Amniotic stem cell (primary cell): ENCODE results near the gene TIMM10B.

Source experiments
- DNase-seq: peaks from one replicate; lab custom pipeline; 2025; lab: John Stamatoyannopoulos, UW

TIMM10B gene

DNA sequence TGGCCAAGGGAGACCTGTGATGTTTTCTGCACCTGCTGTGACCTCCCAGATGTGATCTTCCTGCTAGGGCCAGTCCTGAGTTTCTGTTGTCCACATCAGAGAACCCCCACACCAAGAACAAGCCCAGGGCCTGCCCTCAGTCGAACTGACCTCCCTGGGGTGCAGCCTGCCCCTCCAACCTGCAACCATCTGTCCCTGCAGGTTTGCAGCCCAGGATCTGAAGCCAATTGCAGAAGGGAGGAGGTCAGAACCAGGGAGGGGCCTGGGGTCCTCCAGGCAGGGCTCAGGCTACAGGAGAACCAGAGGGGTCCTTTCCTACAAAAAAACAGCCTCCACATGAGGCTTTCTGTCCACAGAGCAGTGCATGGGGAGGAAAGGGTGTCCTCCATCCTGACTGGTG lies 8.4 kb upstream of the TIMM10B start:
- no peak for DNase-seq

DNA sequence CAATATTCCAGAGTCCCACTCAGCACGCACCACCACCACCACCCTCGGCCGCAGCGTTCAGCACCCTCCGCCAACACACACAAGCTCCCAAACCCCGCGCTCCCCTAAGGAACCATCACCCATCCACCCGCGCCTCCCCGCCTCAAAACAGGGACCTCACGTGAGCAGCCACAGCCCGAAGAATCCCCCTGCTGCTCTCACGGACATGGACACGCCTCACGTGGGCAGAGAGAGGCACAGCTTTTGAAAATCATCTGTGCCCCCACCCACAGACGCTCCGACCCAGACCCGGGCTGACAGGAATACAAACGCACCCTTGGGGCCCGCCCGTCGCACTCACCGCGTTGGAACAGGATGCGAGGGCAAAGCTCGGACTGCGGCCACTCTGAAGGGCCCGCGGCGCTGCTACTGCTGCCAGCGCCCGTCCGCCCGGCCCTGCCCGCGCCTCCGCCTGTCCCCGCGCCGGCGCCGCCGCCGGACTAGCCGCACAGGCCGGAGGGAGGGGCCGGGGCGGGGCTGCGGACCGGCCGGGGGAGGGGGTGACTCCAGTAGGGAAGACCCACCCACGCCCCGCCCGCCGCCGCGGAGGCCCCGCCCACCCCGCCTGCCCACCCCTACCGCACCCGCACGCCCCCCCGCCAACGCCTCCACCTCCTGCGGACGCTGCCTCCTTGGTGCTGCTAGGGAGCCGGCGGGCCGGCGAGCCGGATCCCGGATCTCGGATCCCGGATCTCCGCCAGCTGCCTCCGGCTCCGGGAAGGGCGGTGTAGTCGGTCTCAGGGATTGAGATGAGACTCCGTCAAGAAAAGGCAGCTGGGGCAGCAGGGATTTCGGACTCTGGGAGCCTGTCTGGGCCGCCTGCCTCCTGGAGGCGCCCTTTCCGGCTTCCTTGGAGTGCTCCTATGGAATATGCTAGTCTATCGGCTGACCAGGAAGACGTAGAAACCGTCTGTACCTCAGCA lies 7.6 kb upstream of the TIMM10B start, which contains the start of gene TRIM3:
TRIM3 (minus strand) TSS at position 491 of the 962 bp plus-strand sequence. CDS start 8,246 bp downstream, outside the sequence.
- DNase-seq: peak; percentile 79

DNA sequence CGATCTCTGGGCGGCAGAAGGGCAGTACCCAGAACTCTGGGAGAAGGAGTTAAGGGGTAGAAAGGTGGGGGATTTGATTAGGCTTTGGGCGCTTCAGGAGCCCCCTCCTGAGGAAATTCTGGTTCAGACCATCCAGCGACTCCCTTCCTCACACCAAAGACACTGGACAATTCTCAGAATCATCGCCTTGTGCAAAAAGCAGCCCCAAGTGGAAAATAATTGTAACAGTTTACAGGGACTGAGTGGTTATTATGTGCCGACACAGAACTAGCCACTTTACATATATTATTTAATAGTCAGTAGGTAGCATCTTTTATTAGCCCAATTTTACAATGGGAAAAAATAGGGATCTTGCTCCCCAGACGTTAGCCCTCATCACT lies 6.9 kb upstream of the TIMM10B start:
- no peak for DNase-seq

DNA sequence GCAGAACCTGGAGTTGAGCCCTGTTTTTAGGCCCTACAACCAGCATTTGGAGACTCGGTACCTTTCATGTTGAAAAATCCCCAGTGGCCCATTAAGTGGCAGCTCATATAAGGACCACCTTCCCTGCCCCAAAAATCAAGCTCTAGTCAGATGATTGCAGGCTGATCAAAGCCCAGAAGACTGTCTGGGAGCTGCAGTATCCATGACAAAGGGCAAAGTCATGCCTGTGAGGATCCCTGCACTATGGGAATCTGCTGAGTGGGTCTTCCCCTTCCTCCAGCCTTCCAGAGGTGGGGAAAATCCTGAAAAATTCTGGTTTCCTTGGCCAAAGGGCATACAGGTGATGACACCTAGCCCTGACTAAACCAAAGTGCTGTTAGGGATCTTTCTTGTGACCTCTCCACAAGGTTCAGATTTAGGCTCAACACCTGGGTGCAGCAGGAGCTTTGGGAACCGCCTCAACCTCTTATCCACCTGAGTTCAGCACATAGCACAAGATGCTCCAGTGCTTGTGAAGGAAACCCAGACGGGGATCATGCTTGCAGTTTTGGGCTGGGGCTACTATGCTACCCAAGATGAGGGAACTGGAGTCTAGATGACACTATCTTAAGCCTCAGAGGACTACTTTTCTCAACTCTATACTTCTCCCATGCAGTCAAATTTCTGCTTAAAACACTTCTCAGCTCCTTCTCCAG lies 6.3 kb upstream of the TIMM10B start:
- no peak for DNase-seq

DNA sequence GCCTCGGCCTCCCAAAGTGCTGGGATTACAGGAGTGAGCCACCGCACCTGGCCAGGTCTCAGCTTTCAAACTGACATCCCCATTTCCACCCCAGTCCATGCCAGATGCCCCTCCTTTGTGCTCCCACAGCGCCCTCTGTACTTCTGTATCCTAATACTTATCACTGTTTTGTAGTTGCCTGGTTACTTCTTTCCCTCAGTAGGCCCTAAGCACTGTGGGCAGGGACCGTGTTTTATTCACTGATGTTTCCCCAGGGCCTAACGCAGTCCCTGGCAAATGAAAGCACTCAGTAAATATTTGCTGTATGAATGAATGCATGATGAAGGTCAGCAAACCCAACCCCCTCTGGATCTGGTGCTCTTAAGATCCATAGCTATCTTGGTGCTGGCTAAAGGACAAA lies 5.4 kb upstream of the TIMM10B start:
- DNase-seq: no peak

DNA sequence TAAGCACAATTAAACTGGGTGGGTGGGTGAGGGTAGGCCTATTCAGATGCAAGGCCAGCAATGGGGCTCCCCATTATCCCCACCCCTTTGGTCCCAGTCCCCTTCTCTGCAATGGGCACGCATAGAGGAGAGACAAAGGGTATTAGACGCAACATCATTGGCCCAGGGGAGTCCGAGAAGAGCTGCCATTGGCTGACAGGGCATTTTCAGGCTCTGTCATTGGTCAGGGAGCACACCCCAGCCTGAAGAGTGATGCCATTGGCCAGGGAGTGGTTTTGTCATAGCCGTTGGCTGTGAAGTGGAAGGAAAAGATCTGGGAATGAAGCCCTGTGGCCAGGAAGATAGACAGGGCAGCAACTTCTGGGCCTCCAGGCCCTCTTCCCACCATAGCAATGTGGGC lies 4.7 kb upstream of the TIMM10B start:
- no peak for DNase-seq

DNA sequence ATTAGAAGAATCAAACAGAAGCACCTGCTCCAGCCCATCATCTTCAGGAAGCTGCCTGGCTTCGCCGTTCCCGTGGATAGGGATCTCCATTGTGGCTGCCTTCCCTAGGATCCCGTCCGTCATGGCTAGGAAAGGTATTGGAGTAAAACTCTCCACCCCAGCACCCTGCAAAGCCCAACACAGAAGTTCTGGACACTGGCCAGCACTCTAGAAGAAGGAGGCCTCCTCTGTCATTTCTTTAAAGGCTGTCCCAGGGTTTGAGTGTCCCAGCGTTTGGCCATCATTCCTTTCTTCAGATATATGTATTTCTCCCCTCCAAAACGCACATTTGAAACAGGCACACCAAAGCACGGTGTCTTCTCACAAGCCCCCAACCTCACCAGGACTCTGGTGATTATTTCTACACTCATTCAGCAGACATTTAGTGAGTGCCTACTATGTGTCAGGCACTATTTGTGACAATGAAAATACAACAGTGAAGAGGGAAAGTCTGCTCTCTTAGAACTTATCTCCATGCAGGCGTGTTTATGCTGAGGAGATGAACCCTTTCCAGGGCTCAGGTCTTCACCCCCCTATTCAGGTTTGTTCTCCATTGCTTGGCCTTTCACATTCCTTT lies 894 bp upstream of the TIMM10B start:
- no peak for DNase-seq

DNA sequence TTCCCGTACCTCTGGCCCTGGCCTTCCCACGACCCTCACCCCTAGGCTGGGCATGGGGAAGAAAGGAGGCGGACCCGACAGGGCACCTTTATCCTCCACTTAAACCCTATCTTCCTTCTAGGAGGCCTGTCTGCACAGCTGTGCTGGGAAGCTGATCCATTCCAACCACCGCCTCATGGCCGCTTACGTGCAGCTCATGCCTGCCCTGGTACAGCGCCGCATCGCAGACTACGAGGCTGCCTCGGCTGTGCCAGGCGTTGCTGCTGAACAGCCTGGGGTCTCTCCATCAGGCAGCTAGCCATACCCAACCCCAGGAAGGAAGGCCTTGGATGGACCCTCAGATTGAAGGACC lies 599 bp downstream of the TIMM10B start:
- DNase-seq: no peak

DNA sequence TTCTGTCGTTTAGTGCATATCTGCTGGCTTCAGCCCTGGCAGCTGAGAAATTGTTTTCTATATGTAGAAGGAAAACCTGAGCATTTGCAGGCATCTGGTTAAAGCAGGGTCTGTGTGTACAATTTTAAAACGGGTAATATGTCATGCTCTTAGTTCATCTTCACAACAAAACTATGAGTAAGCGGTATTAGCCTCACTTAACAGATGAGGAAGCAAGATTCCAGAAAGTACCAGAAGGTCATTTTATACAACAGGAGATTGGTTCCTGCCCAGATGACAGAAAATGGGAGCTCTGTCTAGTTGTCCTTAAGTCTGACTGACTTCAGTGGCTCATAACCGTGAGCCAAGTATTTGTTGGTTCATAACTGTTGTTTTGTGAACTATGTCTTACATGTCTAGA lies 1.1 kb downstream of the TIMM10B start:
- DNase-seq: no peak

DNA sequence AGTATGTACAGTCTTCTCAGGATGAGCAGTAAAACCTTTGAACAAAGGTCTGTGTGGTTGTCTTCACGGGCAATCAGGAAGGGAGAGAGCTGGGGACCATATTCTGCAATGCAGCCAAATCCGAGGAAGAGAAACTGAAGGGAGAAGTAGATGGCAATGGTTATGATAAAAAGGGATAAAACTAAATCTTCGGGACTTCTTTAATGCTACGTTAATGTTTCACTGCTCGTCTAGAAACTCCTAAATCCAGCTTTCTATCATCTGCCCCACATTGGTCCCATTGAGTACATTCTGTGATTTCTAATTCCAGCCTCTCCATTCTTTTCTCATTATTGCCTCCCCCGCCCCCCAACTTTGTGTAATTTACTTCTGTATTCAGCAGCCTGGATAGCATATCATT lies 1.7 kb downstream of the TIMM10B start:
- no peak for DNase-seq

DNA sequence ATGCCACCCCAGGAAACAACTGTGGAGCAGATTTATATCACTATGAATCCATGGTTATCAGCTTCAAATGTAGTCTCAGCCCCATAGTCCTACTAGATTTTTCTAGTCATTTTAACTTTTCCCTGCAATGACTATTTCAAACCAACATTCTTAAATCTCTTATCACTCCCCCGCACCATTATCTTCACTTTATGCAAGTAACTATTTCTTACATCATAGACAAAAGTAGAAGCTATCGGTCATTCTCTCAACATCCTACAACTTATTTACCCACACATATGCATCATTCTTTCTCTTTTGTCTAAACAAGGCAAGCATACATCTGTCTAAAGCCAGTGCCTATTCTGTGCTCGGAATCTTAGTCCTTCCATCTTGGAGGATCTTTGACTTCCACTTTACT lies 4.4 kb downstream of the TIMM10B start:
- no peak for DNase-seq

DNA sequence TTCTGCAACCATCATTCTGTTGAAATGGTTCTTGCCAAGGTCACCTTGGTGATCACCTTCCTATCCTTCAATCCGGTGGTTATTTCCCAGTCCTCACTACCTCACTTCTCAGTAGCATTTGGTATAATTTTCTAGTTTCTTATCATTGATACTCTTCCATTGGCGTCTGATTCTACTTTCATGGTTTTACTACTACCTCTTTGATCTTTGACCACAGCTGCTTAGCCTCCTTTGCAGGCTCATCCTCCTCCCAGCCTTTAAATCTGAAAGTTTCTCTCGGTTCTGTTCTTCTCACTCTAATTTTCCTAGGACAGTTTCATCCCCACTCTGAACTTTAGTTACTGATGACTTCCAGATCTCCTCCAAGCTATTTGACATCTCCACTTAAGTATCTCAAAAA lies 5.0 kb downstream of the TIMM10B start:
- no peak for DNase-seq

DNA sequence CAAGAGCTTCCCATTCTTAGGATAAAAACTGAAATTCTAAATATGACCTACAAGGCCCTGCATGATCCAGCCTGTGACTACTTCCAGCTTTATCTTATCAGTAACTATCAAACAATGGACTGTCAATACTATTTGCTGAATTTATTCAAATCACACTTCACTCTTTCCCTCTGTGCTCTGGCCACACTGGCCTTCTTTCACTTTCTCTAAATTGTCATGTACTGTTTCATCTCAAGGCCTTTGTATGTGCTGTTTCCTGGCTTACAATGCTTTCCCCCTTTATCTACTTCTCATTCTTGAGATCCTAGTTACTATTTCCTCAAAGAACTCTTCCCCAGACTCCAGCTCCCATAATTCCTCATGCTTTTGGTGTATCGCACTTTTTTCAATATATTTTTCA lies 5.6 kb downstream of the TIMM10B start:
- DNase-seq: no peak

DNA sequence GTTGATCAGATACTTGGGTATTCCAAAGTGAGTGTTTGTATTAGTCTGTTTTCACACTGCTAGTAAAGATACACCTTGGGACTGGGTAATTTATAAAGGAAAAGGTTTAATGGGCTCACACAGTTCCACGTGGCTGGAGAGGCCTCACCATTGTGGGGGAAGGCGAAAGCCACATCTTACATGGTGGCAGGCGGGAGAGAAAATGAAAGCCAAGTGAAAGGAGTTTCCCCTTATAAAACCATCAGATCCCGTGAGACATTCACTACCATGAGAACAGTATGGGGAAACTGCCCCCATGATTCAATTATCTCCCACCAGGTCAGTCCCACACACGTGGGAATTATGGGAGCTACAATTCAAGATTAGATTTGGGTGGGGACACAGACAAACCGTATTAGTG lies 7.0 kb downstream of the TIMM10B start:
- DNase-seq: no peak

DNA sequence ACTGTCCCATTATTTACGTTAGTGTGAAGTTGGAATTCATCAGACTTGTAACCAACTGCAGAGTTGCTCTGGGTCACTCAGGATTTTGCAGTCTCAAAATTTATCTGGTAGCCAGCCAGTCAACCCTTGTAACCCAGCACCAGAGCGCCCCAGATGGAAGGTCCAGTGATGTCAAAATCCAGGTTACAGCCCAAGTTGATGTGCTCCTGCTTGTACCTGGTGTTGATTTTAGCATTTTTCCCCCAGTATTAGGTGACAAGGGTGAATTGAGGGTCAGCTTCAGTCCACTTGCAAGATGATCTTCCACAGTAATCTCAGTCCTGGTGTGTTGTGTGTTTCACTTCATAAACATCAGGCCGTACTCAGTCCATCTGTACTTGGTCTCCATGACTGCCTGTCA lies 7.5 kb downstream of the TIMM10B start:
- no peak for DNase-seq

DNA sequence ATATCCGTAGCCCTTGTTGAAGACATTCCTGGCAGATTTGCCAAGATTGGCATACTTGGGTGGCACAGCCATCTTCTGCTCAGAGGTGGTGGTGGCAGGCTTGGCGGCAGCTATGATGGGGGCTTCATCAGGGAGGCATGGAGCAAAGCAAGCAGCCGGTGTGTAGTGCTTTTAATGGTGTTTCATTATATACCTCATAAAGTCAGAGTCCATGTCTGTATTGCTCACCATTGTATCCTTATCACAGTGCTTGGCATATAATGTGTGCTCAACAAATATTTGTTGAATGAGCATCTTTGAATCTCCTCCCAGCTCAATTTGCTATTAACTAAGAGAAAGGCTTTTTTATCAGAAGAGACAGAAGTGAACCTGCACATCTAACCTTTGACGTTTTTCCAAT lies 8.0 kb downstream of the TIMM10B start:
- no peak for DNase-seq

DNA sequence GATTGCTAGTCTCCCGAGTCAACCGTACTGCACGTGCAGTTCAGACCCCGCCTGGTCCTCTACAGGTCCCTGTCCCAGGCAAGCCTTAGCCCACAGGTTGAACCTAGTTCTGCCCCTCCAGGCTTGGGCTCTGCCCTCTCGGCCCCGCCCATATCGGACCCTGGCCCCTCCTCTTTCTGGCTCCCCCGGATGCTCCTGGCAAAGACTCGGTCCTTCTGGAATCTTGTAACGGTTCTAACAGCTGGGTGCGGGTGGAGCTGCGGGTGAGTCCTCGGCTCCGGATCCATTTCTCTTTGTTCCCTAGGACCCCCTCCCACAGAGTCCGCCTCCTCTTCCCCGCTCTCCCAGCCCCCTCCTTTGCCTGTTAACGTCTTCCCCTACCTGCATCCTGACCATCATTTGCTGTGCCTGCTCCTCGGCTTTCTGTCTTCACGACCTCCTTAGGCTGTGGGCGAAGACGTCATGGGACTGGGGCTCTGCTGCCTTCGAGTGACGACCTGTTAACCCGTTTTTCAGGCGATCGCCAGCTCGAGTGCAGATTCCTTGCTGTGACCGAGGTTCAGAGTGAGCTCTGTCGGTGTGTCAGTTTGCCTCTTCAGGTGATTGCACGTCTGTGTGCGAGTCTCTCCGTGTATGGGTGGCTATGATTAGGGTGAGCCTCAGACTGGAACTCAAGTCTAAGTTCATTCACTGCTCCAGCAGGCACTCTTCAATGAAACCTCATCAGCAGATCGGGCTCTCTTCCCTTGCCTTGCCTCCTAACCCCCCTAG lies 16.0 kb downstream of the TIMM10B start, which contains the start of gene DNHD1:
DNHD1 (plus strand) TSS at position 212 of the 771 bp plus-strand sequence. CDS start 936 bp downstream, outside the sequence.
- no peak for DNase-seq

DNA sequence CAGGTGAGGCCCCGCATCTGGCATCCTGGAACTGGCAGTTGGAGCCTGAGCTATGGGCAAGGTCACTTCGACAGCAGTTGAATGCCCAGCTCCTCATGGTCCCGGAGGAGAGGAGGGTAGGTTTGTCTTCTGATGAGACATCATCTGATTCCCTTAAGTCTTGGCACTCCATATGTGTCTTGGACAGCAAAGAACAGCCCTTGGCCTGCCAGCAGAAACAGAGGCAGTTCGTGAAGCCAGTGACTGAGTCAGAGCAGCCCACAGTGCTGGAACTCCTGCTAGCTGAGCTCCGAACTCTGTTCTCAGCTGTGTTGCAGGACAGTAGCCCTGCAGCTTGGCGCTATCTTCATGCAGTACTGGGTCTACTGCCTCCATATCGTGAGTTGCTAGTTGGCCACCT lies 16.8 kb downstream of the TIMM10B start:
- DNase-seq: no peak

DNA sequence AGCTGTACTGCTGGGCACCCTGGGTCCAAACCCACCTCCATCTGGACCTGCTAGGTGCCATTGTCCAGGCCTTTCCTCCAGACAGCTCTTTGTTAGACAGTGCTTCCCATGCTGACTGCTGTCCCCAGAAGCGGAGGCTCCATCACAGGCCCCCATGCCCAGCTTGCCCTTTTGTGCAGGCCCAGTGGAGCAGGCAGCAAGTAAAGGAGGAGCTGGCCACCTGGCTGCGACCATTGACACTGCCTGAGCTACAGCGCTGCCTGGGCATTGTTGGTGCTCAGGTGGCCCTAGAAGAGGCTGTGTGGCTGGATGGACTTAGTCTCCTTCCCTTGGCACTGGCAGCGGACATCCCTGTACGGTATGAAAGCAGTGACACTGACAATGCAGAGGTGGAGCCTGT lies 17.2 kb downstream of the TIMM10B start:
- DNase-seq: no peak

DNA sequence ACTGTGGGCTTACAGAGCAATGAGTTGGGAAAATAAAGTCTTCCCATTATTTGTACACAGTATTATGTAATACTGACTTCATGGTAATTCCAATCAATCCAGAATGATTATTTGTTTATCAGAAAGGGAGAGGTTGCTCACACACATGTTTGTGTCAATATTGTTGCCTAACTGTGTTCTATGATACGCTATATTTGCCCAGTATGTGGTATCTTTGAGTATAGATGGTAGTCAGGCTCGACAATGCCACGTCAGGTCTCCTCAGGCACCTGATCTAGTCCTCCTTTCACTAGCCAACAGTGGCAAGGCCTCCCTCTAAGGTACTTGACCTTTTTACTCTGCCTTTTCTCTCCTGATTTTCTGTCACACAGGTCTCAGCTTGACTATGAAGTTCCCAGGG lies 21.1 kb downstream of the TIMM10B start:
- no peak for DNase-seq

DNA sequence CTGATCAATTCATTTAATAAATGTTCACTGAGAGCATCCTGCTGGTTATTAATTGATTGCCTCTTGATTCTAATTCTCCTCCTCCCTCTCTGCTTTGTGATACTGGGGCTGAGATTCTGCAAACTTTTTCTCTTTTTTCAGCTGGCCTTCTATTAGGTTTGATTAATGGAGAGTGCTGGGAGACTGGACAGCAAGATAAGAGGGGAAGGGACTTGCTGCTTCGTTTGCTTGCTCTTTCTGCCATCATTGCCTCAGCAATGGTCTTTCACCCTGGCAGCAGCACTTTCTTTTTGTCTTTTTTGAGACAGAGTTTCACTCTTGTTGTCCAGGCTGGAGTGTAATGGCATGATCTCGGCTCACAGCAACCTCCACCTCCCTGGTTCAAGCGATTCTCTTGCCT lies 22.9 kb downstream of the TIMM10B start:
- DNase-seq: no peak

DNA sequence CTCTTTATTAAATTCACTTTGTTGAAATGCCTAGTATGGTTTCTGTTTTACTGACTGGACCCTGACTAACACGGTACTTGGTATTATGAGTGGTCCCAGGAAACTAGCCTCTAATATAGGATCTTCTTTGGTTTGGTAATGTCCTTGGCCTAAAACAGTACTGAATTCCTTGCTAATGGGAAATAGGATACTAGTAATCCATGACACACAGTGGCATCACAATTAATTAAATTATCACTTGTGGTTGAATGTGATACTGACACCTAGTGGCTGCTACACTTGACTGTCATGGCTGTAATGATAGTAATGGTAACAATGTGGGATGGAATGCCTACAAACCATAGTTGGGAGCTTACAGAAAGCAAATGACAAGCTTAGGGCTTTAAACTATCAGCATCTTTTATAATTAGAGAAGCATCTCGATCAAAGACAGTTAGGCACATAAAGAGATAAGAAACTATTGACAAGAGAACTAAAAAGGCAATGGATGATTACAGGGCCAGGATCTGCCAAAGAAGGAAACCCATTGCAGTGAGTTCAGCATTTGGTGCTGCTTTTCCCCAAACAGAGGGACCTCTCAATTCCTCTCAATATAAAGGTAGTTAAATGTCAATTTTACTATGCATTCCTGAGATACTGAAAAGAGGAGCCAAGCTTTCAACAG lies 24.4 kb downstream of the TIMM10B start:
- no peak for DNase-seq
